OCI-LY1 (cell line): Measurements from ENCODE around the gene CDK10.

ENCODE experiments used
- H2AFZ ChIP-seq: fragments of 200-600 bp; sonication (generic), shearing (Covaris generic); 2 replicates; pipeline ENCODE4 v1.6.0; 2014; ENCODE audit warnings: antibody characterized with exemption, mild to moderate bottlenecking, low read length
- H3F3A ChIP-seq: fragments of 200-600 bp; sonication (generic), shearing (Covaris generic); 2 replicates; pipeline ENCODE4 v1.6.0; 2014; ENCODE audit warnings: mild to moderate bottlenecking, antibody characterized with exemption, low read length, moderate library complexity; ENCODE audit not compliant: insufficient read depth
- H3K27ac ChIP-seq: fragments of 200-600 bp; sonication (generic); 2 replicates; pipeline ENCODE4 v1.5.1; 2014; ENCODE audit warnings: low read length, mixed run types, mild to moderate bottlenecking, low read depth; ENCODE audit not compliant: poor library complexity, severe bottlenecking
- H3K27me3 ChIP-seq: fragments of 200-600 bp; sonication (generic); 2 replicates; pipeline ENCODE4 v1.6.0; 2014; ENCODE audit warnings: antibody characterized with exemption, mild to moderate bottlenecking, low read length, moderate library complexity; ENCODE audit not compliant: insufficient read depth
- H3K36me3 ChIP-seq: fragments of 200-600 bp; sonication (generic); 2 replicates; pipeline ENCODE4 v1.6.1; 2014; ENCODE audit warnings: mild to moderate bottlenecking, antibody characterized with exemption, low read length, moderate library complexity, mixed read lengths; ENCODE audit not compliant: insufficient read depth
- H3K4me1 ChIP-seq: fragments of 200-600 bp; sonication (generic); 2 replicates; pipeline ENCODE4 v1.5.1; 2014; ENCODE audit warnings: mild to moderate bottlenecking, low read length, moderate library complexity; ENCODE audit not compliant: insufficient read depth, severe bottlenecking
- H3K4me2 ChIP-seq: fragments of 200-600 bp; sonication (generic), shearing (Covaris generic); 2 replicates; pipeline ENCODE4 v1.6.1; 2014; ENCODE audit warnings: low read length
- H3K4me3 ChIP-seq: fragments of 200-600 bp; sonication (generic); 2 replicates; pipeline ENCODE4 v1.5.1; 2014; ENCODE audit warnings: low read length, low read depth, mild to moderate bottlenecking, mixed read lengths; ENCODE audit not compliant: poor library complexity, severe bottlenecking
- H3K79me2 ChIP-seq: fragments of 200-600 bp; shearing (Covaris generic); 2 replicates; pipeline ENCODE4 v1.6.1; 2016; ENCODE audit warnings: mixed run types, low read length, mixed read lengths; ENCODE audit not compliant: insufficient read depth
- H3K9ac ChIP-seq: fragments of 200-600 bp; sonication (generic), shearing (Covaris generic); 2 replicates; pipeline ENCODE4 v1.6.1; 2014; ENCODE audit warnings: mild to moderate bottlenecking, low read length, mixed read lengths
- H3K9me2 ChIP-seq: fragments of 200-600 bp; sonication (generic), shearing (Covaris generic); 2 replicates; pipeline ENCODE4 v1.6.1; 2014; ENCODE audit warnings: low read depth, mild to moderate bottlenecking, low read length, mixed read lengths
- H3K9me3 ChIP-seq: fragments of 200-600 bp; shearing (Covaris generic); 2 replicates; pipeline ENCODE4 v1.6.1; 2014; ENCODE audit warnings: low read length, mixed read lengths
- H4K20me1 ChIP-seq: fragments of 200-600 bp; sonication (generic), shearing (Covaris generic); 2 replicates; pipeline ENCODE4 v1.6.0; 2016; ENCODE audit warnings: mild to moderate bottlenecking, low read length; ENCODE audit not compliant: insufficient read depth
- CTCF ChIP-seq: fragments of 200-600 bp; sonication (generic), shearing (Covaris generic); IDR thresholded peaks from 2 replicates; pipeline ENCODE4 v1.5.1; 2017; ENCODE audit warnings: mild to moderate bottlenecking, antibody characterized with exemption, low read length, moderate library complexity, mixed read lengths
- EZH2 ChIP-seq: fragments of 200-600 bp; sonication (generic), shearing (Covaris generic); IDR thresholded peaks from 2 replicates; pipeline ENCODE4 v1.8.0; 2017; ENCODE audit warnings: borderline replicate concordance, mixed run types, mild to moderate bottlenecking, antibody characterized with exemption, low read length, moderate library complexity, mixed read lengths

The CDK10 gene

GRCh38 chr16:89739383-89739782 is 52.9 kb downstream of the CDK10 start:
- Histone ChIP-seq H3K9me2 (no peaks in the 10 kb centered on the region), H3K4me1 (no peaks in the 10 kb centered on the region), H3K36me3 (peaks cover 100% of the 10 kb centered on the region), H3K9ac (no peak overlapping the region), H3K9me3 (no peaks in the 10 kb centered on the region), H4K20me1 (no peaks in the 10 kb centered on the region), H3F3A (no peaks in the 10 kb centered on the region), H2AFZ (no peak overlapping the region), H3K79me2 (no peaks in the 10 kb centered on the region), H3K27me3 (no peaks in the 10 kb centered on the region), H3K4me2 (no peak overlapping the region), H3K27ac (no peak overlapping the region), H3K4me3 (no peak overlapping the region)
- TF ChIP-seq CTCF (no peak), EZH2 (no peak)

GRCh38 chr16:89741342-89742014 is 55.0 kb downstream of the CDK10 start:
- H2AFZ ChIP-seq = no peak overlapping the region
- H3K27ac ChIP-seq = no peak overlapping the region
- no peak overlapping the region for H3K4me2 ChIP-seq
- no peak for TF ChIP-seq EZH2
- no peak for TF ChIP-seq CTCF
- no peaks in the 10 kb centered on the region for H3F3A ChIP-seq
- H3K9me2 ChIP-seq = no peaks in the 10 kb centered on the region
- H3K27me3 ChIP-seq = no peaks in the 10 kb centered on the region
- no peaks in the 10 kb centered on the region for H4K20me1 ChIP-seq
- H3K9ac ChIP-seq = no peak overlapping the region
- peaks cover 98% of the 10 kb centered on the region for H3K36me3 ChIP-seq
- H3K79me2 ChIP-seq = no peaks in the 10 kb centered on the region
- no peaks in the 10 kb centered on the region for H3K4me1 ChIP-seq
- no peaks in the 10 kb centered on the region for H3K9me3 ChIP-seq
- no peak overlapping the region for H3K4me3 ChIP-seq

GRCh38 chr16:89742948-89743347 is 56.5 kb downstream of the CDK10 start:
- Histone ChIP-seq H3K79me2 (no peaks in the 10 kb centered on the region), H3K4me1 (no peaks in the 10 kb centered on the region), H3K9me2 (no peaks in the 10 kb centered on the region), H3K36me3 (peaks cover 97% of the 10 kb centered on the region), H3K9ac (no peak overlapping the region), H3K27me3 (no peaks in the 10 kb centered on the region), H3F3A (no peaks in the 10 kb centered on the region), H4K20me1 (no peaks in the 10 kb centered on the region), H2AFZ (no peak overlapping the region), H3K27ac (no peak overlapping the region), H3K4me2 (no peak overlapping the region), H3K4me3 (no peak overlapping the region), H3K9me3 (no peaks in the 10 kb centered on the region)
- no peak for TF ChIP-seq EZH2

- no peaks in the 10 kb centered on the region for H3K27me3 ChIP-seq
- H3K4me3 ChIP-seq = no peak overlapping the region
- no peaks in the 10 kb centered on the region for H3K79me2 ChIP-seq
- no peaks in the 10 kb centered on the region for H3F3A ChIP-seq
- no peak overlapping the region for H3K27ac ChIP-seq
- no peak for TF ChIP-seq CTCF
- no peak for TF ChIP-seq EZH2
- H2AFZ ChIP-seq = no peak overlapping the region
- H3K9ac ChIP-seq = no peak overlapping the region
- H3K36me3 ChIP-seq = peaks cover 97% of the 10 kb centered on the region
- H3K4me1 ChIP-seq = no peaks in the 10 kb centered on the region
- no peaks in the 10 kb centered on the region for H4K20me1 ChIP-seq
- no peak overlapping the region for H3K4me2 ChIP-seq
- no peaks in the 10 kb centered on the region for H3K9me2 ChIP-seq
- H3K9me3 ChIP-seq = no peaks in the 10 kb centered on the region
Measured at GRCh38 chr16:89744813-89745212, 58.3 kb downstream of the CDK10 start.
